NCI-H82 treated with DMSO at 0.1 percent for 48 hours (cell line): ENCODE measurements around the gene FXYD7.

Experiments used
- DNase-seq: peaks from one replicate; lab custom pipeline; 2025; ENCODE audit not compliant: unreplicated experiment; lab: John Stamatoyannopoulos, UW

Gene FXYD7

GRCh38 chr19:35109395-35110112, 33.5 kb upstream of the FXYD7 start:
- no peak for DNase-seq

- DNase-seq: no peak
Measured at GRCh38 chr19:35110974-35111373, 32.1 kb upstream of the FXYD7 start.

- DNase-seq: no peak
Measured at GRCh38 chr19:35112995-35113688, 29.9 kb upstream of the FXYD7 start.

GRCh38 chr19:35114353-35115176, 28.5 kb upstream of the FXYD7 start:
- DNase-seq: peak; percentile 75

- DNase-seq: no peak
Measured at GRCh38 chr19:35115177-35115951, 27.7 kb upstream of the FXYD7 start, which contains the start of gene FXYD3. TSS of gene FXYD3 (plus strand) at chr19:35115823. CDS start at chr19:35119377, 3,554 bp downstream.

GRCh38 chr19:35116072-35116801, 26.8 kb upstream of the FXYD7 start:
- no peak for DNase-seq

- peak; percentile 87 for DNase-seq
Measured at GRCh38 chr19:35117116-35117515, 25.9 kb upstream of the FXYD7 start.

- DNase-seq: no peak
Measured at GRCh38 chr19:35117799-35118198, 25.3 kb upstream of the FXYD7 start.

GRCh38 chr19:35118268-35119020, 24.6 kb upstream of the FXYD7 start:
- DNase-seq: no peak

- DNase-seq: no peak
Measured at GRCh38 chr19:35119091-35119490, 24.0 kb upstream of the FXYD7 start.

- no peak for DNase-seq
Measured at GRCh38 chr19:35119578-35120155, 23.4 kb upstream of the FXYD7 start.

- DNase-seq: peak; percentile 87
Measured at GRCh38 chr19:35120492-35120891, 22.6 kb upstream of the FXYD7 start.

- DNase-seq: no peak
Measured at GRCh38 chr19:35120898-35121297, 22.2 kb upstream of the FXYD7 start.

- DNase-seq: no peak
Measured at GRCh38 chr19:35122687-35123551, 20.1 kb upstream of the FXYD7 start.

GRCh38 chr19:35123573-35123972, 19.5 kb upstream of the FXYD7 start:
- DNase-seq: no peak

- no peak for DNase-seq
Measured at GRCh38 chr19:35124098-35125060, 18.7 kb upstream of the FXYD7 start.

GRCh38 chr19:35125270-35125717, 17.8 kb upstream of the FXYD7 start:
- no peak for DNase-seq
